Nephron (organoid): Measurements from ENCODE around the gene B4GALT3.

Experiments
- H3K27ac Mint-ChIP-seq, 3 experiments: 2 replicates each; pipeline ENCODE4 v1.8.0; 2020; ENCODE audit warnings: mixed read lengths in 3 of 3, mild to moderate bottlenecking in 2 of 3, moderate library complexity in 1 of 3
- H3K27me3 Mint-ChIP-seq: 2 replicates; pipeline ENCODE4 v1.8.0; 2021; ENCODE audit warnings: low read depth, mild to moderate bottlenecking, moderate library complexity, mixed read lengths
- H3K36me3 Mint-ChIP-seq: 2 replicates; pipeline ENCODE4 v1.8.0; 2020; ENCODE audit warnings: low read depth, mixed read lengths
- H3K4me1 Mint-ChIP-seq: 2 replicates; pipeline ENCODE4 v1.8.0; 2020; ENCODE audit warnings: mixed read lengths
- H3K4me3 Mint-ChIP-seq, 3 experiments: 2 replicates each; pipeline ENCODE4 v1.8.0; 2020; ENCODE audit warnings: mild to moderate bottlenecking in 3 of 3, mixed read lengths in 3 of 3, moderate library complexity in 2 of 3
- H3K9me3 Mint-ChIP-seq: 2 replicates; pipeline ENCODE4 v1.8.0; 2020; ENCODE audit warnings: mixed read lengths
- CTCF ChIP-seq, 3 experiments: fragments of 200-600 bp; sonication (generic); IDR thresholded peaks; one replicate each; pipeline ENCODE4 v1.5.0; 2021; ENCODE audit warnings: antibody characterized with exemption in 3 of 3; ENCODE audit not compliant: unreplicated experiment in 3 of 3

Gene B4GALT3

GRCh38 chr1:161190962-161191521 lies 13.7 kb upstream of the B4GALT3 start:
- peaks cover 3% of the 10 kb centered on the region for H3K36me3 Mint-ChIP-seq
- no peak overlapping the region for H3K27ac Mint-ChIP-seq
- H3K4me3 Mint-ChIP-seq, result no peak overlapping the region
- TF ChIP-seq CTCF (IDR thresholded peaks at IDR 0.05; ENCODE audit: unreplicated experiment in 3 of 3), result no peak
- H3K9me3 Mint-ChIP-seq, result no peaks in the 10 kb centered on the region
- no peaks in the 10 kb centered on the region for H3K27me3 Mint-ChIP-seq
- peaks cover 11% of the 10 kb centered on the region for H3K4me1 Mint-ChIP-seq

- H3K4me3 Mint-ChIP-seq, result no peak overlapping the region
Measured at GRCh38 chr1:161189036-161189435, 11.7 kb upstream of the B4GALT3 start.

GRCh38 chr1:161188381-161188780 lies 11.1 kb upstream of the B4GALT3 start:
- Mint-ChIP-seq H3K9me3 (no peaks in the 10 kb centered on the region), H3K27me3 (no peaks in the 10 kb centered on the region), H3K27ac (no peak overlapping the region), H3K4me1 (peaks cover 17% of the 10 kb centered on the region), H3K4me3 (no peak overlapping the region), H3K36me3 (peaks cover 3% of the 10 kb centered on the region)
- no peak for TF ChIP-seq CTCF (IDR thresholded peaks at IDR 0.05; ENCODE audit: unreplicated experiment in 3 of 3)

More at GRCh38 chr1:161189036-161189435, 11.7 kb upstream of the B4GALT3 start:
- Mint-ChIP-seq H3K27me3 (no peaks in the 10 kb centered on the region), H3K9me3 (no peaks in the 10 kb centered on the region), H3K36me3 (peaks cover 3% of the 10 kb centered on the region), H3K4me1 (peaks cover 17% of the 10 kb centered on the region), H3K27ac (no peak overlapping the region)
- TF ChIP-seq CTCF (IDR thresholded peaks at IDR 0.05; ENCODE audit: unreplicated experiment in 3 of 3), result no peak

GRCh38 chr1:161187311-161187710 lies 10.0 kb upstream of the B4GALT3 start:
- Mint-ChIP-seq H3K4me3 (no peak overlapping the region), H3K9me3 (no peaks in the 10 kb centered on the region), H3K27me3 (no peaks in the 10 kb centered on the region), H3K4me1 (peaks cover 11% of the 10 kb centered on the region), H3K36me3 (no peaks in the 10 kb centered on the region), H3K27ac (no peak overlapping the region)
- no peak for TF ChIP-seq CTCF (IDR thresholded peaks at IDR 0.05; ENCODE audit: unreplicated experiment in 3 of 3)

GRCh38 chr1:161185732-161186311 lies 8.5 kb upstream of the B4GALT3 start:
- peak overlapping the region; percentile 7 to 65 (median 10) for H3K27ac Mint-ChIP-seq
- no peaks in the 10 kb centered on the region for H3K9me3 Mint-ChIP-seq
- H3K4me3 Mint-ChIP-seq, result no peak overlapping the region
- H3K36me3 Mint-ChIP-seq, result no peaks in the 10 kb centered on the region
- no peak for TF ChIP-seq CTCF (IDR thresholded peaks at IDR 0.05; ENCODE audit: unreplicated experiment in 3 of 3)
- peaks cover 11% of the 10 kb centered on the region for H3K4me1 Mint-ChIP-seq
- H3K27me3 Mint-ChIP-seq, result no peaks in the 10 kb centered on the region

- H3K4me1 Mint-ChIP-seq, result peaks cover 11% of the 10 kb centered on the region
- no peak overlapping the region for H3K4me3 Mint-ChIP-seq
- H3K27me3 Mint-ChIP-seq, result no peaks in the 10 kb centered on the region
- no peak for TF ChIP-seq CTCF (IDR thresholded peaks at IDR 0.05; ENCODE audit: unreplicated experiment in 3 of 3)
- no peaks in the 10 kb centered on the region for H3K9me3 Mint-ChIP-seq
- peak overlapping the region; percentile 7 to 65 (median 10) for H3K27ac Mint-ChIP-seq
- no peaks in the 10 kb centered on the region for H3K36me3 Mint-ChIP-seq
Measured at GRCh38 chr1:161185282-161185682, 8.0 kb upstream of the B4GALT3 start.
